OCI-M1 (cell line): ENCODE measurements around the gene SUCO.
"Not testable (repeated sequence)": the region's sequence is repeated elsewhere in the genome, so short reads cannot be mapped to it uniquely, and the experiment has no call there.

Experiments used
- DNase-seq: peaks from one replicate; lab custom pipeline; 2025; lab: John Stamatoyannopoulos, UW

Gene SUCO

DNA sequence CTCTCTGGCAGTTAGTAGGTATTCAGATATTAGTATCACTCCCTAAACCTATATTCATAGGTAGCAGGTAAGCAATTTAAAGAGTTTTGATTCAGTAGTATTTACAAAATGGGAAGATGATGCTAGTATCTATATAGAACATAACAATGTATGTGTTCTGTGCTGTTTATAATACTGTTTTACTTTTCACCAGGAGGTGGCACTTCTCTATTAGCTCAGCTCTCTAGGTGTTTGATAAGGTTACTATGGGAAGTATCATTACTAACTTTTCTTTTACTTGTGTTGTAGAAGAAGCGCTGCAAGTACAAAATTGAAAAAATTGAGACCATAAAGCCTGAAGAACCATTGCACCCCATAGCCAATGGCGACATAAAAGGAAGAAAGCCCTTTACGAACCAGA is 76.6 kb downstream of the SUCO start:
- DNase-seq = peak; percentile 53

DNA sequence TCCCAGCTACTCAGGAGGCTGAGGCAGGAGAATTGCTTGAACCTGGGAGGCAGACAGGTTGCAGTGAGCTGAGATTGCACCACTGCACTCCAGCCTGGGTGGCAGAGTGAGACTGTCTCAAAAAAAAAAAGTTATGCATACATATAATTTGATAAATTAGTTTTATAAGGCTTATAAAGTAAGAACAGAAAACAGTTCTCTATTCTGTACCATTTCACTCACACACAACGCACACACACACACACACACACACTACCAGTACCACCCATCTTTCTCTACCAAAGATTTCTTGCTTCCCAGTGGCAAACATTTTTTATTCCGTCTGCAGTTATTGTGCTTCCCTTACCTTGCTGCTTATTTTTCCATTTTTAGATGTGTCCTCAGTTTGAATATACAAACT is 79.5 kb downstream of the SUCO start:
- DNase-seq = no peak

DNA sequence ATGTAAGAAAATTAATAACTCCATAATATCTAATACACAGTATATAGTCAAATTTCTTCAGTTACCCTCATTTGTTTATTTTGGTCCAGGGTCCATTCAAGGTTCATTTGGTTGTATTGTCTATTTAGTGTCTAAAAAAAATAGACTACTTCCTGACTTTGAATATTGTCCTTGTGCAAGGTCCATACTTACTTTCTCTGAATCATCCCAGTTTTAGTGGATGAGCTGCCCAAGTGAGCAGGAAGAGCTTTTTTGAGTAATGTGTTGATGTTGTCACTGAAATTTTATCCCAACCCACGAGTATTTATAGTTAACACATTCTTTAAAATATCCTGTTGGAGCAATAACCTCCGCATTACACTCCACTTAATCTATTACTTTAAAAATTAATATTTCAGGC is 80.3 kb downstream of the SUCO start:
- DNase-seq = no peak

DNA sequence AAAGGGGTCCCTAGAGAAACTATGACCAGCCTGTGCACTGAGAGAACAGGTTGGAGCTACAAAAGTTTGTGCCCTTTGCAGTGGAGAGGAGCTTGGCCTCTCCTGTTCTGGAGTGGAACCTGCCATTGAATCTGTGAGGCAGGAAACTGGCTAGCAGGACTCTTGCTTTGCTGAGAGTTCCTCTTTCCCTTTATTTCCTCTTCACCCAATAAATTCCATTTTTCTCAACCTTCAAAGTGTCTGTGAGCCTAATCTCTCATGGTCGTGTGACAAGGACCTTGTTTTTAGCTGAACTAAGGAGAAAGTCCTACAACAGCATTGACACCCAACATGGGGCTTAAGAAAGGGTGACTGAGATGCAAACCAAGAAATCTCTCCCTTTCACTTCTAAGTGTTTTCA is 83.2 kb downstream of the SUCO start:
- no peak for DNase-seq

DNA sequence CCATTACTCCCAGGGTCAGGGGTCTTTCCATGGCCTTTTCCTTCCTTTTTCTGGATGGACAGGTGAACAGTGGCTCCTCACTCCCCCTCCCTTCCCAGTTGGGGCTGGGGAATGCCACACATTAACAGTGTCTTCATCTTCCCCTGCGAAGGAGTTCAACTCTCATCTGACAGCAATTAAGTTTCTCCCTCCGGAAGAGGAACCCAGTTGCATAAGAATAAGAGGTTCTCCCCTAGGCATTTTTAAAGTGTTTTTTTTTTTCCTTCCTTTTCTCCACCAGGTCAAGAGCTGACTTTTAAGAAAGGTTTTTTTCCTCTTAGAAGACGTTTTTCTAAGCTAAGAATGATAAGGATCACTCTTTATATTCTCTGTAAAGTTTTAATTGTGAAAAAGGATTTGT is 83.7 kb downstream of the SUCO start:
- no peak for DNase-seq

DNA sequence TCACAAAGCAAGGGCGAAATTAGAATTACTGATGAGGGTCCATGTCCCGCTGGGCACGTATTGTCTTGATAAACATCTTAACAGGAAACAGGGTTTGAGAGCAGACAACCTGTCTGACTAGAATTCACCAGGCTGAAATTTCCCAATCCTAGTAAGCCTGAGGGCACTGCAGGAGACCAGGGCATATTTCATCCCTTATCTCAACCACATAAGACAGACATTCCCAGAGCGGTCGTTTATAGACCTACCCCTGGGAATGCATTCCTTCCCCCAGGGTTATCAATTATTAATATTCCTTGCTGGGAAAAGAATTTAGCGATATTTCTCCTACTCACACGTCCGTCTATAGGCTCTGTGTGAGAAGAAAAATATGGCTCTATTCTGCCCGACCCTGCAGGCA is 87.7 kb downstream of the SUCO start:
- DNase-seq = not testable (repeated sequence)

DNA sequence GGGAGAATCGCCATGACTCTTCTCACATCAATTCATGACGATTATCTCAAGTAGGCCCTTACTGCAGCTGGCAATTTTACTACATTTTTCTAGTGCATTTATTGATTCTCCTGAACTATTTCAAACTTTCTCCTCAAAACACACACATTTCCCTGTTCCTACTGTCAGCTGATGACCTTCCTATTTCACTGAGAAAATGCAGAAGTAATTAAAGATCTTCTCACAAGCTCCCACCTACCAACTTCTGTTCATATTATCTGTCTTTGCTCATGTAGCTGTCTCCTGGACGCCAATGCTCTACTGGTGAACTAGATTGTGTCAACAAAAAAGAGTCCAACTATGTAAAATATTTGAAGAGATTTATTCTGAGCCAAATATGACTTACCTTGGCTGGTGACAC is 89.6 kb downstream of the SUCO start:
- peak; percentile 42 for DNase-seq

DNA sequence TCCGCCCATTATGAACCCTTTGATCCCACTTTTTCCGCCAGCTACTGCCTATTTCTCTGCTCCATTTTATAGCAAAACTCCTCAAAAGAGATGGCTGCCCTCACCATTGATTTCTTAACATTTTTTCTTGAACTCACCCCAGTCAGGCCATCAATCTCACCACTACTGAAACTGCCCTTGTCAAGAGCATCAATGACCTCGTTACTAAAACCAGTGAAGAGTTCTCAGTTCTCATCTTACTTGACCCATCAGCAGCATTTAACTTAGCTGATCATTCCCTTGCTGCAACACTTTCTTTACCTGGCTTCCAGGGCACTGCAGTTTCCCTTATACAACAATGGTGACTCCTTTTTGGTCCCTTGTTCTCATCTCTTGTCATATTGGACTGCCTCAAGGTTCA is 90.8 kb downstream of the SUCO start:
- no peak for DNase-seq

DNA sequence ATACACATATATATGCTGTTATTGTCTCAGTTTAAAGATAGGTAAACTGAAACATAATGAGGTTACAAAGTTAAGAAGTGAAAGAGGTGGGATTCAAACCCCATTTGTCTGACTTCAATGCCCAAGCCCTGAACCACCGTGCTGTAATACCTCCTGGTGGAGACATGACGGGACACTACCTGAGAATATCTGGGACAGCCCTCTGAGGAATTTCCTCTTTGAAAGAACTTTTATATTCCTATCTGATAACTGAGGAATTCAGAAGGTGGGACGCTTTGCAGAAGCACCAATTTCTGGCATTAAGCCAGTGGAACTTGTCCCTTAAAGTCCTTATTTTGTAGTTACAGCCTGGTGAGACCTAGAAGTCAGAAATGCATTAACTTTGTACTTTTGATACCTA is 93.9 kb downstream of the SUCO start:
- no peak for DNase-seq

DNA sequence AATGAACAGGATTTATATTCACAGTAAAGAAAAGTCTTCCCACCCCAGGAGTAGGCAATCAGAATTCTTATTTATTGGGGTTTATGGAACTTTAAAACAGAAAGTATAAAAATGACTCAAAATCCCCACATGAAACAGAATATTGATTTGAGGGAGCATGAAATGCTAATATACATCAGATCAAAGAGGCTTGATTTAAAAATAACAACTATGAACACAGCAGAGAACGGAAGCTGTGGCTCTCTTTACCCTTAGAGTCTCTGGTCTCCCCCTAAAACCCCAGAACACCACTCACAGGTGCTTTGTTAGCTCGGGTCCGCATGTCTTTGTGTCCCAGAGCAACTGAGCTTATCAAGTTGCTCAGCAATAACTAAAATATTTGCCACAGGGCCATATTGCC is 94.8 kb downstream of the SUCO start:
- no peak for DNase-seq

DNA sequence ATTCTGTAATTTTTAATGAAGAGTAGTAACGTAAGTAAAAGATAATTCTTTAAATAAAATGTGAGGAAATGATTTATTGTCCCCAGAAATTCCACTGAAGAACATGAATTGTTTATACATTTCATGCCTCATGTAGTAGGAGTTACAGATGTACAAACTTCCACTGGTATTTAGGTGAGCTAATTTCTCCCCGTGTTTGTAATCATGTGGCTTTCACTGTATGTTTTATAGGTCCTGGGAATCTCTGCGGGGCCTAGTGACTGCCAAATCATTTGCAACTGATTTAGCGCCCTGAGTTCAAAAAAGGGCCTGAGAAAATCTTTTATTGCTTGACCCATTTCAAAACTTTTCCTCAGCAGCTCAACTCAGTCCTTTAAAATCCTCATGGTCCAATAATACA is 95.5 kb downstream of the SUCO start:
- no peak for DNase-seq

DNA sequence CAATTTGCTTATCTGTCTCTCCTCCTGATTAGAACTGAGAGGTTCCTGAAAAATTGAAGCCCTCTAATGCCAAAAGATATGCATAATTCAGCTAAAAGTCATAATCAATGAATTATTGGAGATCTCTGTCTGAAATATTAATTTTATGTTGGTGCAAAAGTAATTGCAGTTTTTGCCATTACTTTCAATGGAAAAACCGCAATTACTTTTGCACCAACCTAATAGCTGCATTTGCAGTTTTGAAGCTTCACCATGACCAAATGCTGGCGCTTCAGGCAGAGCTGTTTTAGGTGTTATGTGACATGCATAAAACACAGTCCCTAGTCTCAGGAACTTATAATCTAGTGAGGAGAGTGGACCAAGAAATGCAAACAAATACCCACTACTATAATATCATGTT is 96.2 kb downstream of the SUCO start:
- no peak for DNase-seq

DNA sequence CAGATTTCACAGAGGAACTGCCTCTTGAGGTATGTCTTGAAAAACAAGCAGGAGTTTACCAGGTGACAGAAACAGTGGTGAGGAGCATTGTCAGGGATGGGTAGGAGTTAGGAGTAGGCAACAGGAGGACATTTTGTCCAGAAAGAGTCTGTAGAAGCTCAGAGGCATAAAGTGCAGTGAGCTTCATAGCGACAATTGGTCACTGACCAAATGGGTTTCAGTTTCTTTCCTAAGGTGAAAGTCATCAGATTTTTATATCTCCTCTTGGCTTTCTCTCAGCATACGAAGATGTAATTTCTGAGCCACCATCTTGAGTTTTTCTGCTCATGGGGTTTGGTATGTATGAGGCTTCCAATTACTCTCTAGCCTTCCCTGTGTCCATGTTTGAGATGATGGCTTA is 96.7 kb downstream of the SUCO start:
- DNase-seq = no peak

DNA sequence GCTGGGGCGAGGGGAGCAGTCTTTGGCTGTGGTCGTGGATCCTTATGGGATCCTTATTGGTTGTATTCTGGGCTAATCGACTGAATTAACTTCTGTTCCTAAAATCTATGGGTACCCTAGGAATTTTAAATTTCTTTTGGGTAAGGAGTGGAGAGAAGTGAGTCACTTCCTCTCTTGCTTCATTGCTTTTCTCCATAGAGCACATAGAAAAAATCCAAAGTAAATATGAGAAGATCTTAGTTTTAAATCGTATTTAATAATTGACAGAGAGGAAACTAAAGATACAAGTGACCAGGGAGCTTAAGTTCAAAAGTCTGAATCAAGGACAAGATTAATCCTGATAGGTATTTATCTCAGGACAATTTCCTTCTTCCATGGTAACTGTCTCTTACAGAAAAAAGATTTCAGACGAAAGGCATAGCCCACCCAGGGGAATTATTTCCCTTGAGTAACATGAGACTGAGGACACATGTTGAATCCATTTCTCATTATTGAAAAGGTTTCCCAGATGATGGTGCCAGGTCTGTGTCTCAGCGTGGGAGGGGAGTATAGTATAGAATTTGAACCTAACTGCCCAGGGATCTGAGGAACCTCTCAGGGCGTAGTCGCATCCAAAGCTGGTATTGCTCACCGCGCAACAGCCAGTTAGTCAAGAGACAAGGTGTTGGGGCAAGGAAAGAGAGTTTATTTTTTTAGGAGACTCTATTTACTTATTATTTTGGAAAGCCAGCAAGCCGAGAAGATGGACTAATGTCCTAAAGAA is 97.3 kb downstream of the SUCO start:
- no peak for DNase-seq

DNA sequence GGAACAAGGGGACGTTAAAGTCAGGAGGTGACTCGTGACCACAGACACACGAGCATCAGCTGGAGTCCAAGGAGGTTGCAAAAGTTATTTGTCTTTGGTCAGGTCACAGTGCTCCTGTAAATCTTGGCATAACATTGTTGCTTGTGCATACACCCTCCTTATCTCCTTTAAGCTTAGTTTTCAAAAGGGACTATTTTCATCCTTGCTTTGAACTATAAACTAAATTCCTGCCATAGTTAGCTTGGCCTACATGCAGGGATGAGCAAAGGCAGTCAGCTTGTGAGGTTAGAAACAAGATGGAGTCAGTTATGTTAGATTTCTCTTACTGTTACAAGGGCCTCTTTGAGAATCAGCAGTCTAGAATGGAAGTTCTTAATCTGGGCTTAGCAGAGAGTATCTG is 97.9 kb downstream of the SUCO start:
- no peak for DNase-seq

DNA sequence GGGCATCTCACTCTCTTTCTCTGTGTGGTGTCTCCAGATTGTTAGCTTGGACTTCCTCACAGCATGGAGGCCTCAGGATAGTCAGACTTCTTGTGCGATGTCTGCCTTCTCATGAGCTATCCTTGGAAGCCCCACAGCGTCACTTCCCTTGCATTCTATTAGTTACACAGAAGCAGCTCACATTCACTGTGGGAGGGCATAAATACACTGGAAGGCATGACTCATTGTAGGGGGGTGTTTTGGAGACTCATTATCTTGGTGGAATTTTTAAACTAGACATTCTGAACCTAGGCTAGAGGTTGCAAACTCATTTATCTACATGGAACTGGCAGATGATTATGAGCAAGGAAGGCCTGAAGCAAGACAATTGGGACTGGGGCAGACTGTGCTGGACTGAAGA is 104.6 kb downstream of the SUCO start:
- DNase-seq = peak; percentile 52

DNA sequence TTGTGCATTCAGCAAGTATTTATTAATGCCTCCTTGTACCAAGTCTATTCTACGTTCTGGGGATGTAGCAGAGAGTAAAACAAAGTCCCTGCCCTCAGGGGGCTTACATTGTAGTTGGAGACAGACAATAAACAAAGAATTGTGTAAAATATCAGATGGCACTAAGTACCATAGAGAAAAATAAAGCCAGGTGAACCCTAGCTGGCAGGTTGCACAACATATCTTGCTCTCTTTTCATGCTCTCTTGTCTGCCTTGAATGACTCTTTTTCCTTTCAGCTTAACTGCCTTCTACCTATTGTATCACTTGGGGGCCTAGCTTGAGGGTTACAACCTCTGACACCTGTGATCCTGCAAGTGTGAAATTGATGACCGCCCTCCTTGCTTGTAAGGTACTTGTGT is 105.3 kb downstream of the SUCO start:
- DNase-seq = no peak

DNA sequence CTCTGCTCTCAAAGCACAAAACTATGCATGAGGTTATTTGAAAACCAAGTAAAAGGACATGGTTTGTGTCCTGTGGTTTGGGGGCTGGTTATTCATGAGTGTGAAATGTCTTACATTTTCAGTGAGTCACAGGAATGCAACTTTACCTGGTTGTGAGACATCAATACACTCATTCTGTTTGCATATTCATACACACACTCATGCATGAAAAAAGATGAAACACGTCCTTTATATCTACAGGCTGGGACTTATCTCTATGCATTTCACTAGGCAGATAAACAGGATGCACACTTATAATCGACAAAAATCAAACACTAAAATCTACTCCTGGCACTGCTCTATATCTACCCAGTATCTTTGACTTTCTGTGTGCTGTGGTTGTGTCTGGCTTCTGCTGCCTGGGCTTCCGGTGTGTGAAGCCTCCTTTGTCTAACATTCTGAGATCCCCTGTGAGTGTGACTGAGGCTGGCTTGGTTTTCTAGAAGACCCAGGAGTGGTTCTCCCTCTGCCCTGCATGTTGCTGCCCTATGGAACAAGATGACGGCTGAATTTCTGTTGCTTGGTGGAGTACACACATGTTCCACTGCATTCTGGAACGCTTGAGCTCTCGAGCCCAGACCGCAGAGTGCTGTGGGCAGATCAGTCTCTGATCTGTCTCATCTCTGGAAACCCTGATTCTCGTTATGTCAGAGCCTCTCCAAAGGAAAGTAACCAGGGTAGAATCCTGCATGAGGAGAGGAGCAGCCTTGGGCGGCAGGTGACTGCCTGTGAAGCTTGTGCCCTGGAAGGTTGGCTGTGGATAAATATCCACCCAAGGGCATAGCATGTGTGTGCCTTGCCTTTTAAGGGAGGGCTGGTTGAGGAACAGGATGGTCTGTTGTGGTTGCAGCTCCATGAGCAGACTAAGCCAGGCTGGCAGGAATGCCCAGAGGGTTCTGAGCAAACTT is 106.2 kb downstream of the SUCO start:
- peak; percentile 33 for DNase-seq

DNA sequence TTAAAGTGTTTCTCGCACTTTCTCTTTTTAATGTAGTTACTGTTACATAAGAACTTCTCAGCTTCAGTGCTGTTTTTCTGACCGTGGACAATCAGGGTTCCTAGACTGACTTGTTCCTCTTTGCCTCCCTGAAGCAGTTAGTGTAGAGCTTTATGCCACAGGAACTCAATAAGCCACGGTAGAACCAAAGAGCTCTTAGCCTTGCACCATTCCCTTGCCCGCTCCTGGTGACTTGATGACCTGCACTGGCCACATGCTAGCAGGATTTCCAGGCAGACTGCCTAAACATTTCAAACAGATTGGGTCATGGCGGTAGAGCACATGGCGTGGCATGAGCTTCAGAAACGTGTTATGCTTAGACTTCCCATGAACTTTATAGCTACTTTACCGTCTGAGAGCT is 107.2 kb downstream of the SUCO start:
- no peak for DNase-seq

DNA sequence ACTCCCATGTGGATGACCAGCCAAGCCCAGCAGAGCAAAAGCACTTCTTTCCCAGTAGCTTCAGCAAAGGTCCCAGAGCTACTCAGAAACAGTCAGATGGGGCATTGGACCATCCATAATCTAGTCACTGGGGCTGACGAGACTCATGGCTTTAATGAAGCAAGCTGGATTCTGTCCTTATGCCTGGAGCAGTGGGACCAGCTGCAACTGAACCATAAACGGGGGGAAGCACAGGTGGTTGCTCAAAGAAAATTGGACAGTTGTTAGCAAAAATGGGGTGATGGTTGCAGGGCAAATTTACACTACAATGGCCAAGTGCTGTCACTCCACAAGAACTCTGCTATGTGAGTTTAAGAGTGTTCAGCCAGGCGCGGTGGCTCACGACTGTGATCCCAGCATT is 108.5 kb downstream of the SUCO start:
- no peak for DNase-seq

DNA sequence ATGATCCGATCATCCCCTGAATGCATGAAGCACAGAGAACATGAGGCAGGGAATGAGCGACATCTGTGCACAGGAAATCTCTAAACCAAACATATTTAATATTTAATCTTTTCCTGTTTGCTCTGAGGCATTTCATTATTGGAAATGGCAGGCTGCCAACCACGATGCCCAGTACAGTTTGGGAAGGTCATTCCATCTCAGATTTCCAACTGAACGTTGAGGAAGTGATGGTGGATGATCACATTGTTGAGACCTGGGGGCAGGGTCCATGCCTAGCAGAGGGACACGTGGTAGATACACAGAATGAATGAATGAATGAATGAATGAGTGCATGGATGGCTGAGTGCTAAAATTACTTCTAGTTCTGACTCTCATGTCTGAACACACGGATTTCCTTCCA is 110.0 kb downstream of the SUCO start:
- DNase-seq = no peak

DNA sequence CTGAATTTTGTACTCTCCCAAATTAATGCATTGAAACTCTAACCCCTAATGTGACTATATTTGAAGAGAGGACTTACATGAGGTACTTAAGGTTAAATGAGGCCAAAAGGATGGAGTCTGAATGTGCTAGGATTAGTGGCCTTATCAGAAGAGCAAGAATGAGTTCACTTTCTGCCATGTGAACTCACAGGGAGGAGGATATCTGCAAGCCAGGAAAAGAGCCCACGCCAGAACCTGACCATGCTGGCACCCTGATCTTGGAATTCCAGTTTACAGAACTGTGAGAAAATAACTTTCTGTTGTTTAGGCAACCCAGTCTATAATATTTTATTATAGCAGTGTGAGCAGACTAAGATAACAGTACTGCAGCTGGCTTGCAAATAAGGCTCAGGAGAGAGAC is 113.7 kb downstream of the SUCO start:
- no peak for DNase-seq

DNA sequence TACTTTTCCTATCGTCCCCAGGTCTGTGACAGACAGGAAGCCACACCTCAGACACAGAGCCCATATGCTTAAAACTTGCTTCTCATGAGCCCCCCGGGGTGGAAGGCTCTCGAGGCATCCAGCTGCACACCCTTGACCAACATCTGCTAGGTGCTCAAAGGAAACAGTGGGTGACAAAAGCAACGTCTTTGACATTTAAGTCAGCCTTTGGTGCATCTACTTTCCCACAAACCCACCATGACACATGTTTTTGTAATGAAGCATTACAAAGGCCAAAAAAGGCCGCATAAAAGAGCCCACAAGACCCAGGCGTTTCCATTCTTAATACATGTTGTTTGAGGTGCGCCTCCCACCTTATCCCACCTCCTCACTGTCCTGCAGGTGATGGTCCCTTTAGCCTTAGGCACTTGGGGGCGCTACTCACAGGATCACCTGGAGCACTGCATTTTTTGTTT is 114.2 kb downstream of the SUCO start:
- DNase-seq = no peak
